ENCODE data around the gene JADE3.

Gene JADE3

GRCh38 chrX:46991664-46992063 lies 79.4 kb downstream of the JADE3 start:
- FAIRE-seq (no peak), DNase-seq (ENCODE audit: insufficient read length, low spot score) (no peak)
- TF ChIP-seq CTCF (IDR thresholded peaks at IDR 0.05; ENCODE audit: insufficient read depth, missing control alignments): no peak

DNA sequence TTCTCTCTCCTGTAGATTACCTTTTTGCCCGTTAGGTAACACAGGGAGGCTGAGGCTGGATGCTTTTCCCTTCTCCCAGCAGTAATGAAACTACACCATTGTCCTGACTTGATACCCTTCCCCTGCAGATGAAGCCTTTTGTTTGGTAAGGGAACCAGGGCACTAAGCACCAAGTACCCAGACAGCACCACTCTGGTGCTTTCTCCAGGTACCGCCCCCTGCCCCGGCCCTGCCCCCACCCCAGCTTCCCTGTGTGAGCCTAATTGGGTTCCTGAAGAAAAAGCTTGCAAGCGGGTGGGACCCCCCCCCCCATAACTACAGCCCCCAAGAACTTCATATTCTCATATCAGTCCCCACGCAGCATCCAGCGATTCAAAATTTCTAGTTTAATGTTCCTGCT lies 79.8 kb downstream of the JADE3 start:
- FAIRE-seq (no peak), DNase-seq (ENCODE audit: insufficient read length, low spot score) (no peak)
- no peak for TF ChIP-seq CTCF (IDR thresholded peaks at IDR 0.05; ENCODE audit: insufficient read depth, missing control alignments)

DNA sequence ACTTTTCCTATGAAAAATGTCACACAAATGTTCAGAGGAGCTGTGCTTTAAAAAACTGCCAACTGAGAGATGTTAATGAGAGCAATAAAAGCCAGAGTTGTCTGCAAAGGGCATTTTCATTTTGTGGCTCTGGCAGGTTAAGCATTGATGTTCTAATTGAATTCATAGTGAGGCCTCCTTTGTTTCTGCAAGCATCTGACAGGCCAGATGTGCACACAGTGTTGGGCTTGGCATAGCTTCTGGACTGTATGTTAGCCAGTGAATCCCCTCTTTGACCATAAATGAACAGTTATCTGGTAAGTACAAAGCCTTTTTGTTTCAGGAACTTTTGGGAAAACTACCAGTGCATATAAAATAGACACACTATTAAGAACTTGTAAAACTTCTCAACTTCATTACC lies 81.9 kb downstream of the JADE3 start:
- TF ChIP-seq CTCF (IDR thresholded peaks at IDR 0.05; ENCODE audit: insufficient read depth, missing control alignments): no peak
- FAIRE-seq (no peak), DNase-seq (ENCODE audit: insufficient read length, low spot score) (no peak)

GRCh38 chrX:47012131-47012530 lies 99.9 kb downstream of the JADE3 start:
- no peak for TF ChIP-seq CTCF (IDR thresholded peaks at IDR 0.05; ENCODE audit: insufficient read depth, missing control alignments)
- FAIRE-seq: no peak
- no peak for DNase-seq (ENCODE audit: insufficient read length, low spot score)

GRCh38 chrX:47026198-47026597 lies 114.0 kb downstream of the JADE3 start:
- no peak for TF ChIP-seq CTCF (IDR thresholded peaks at IDR 0.05; ENCODE audit: insufficient read depth, missing control alignments)
- no peak for FAIRE-seq
- DNase-seq (ENCODE audit: insufficient read length, low spot score): no peak

DNA sequence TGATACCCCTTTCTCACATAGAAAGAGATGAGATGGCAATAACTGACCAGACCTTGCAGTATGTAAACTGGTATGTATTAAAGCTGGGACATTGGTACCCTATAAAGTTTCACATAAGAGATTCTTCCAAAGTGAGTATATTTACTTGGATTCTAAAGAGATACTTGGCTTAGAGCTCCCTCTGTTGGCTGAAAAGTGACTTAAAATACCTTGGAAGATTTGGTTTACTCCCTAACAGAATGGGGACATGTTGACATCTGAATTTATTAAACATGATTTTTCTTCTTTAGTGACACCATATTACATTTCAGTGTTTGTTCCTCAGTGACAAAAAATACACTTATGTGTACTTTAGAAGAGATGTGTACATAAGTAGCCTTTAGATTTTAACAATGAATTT lies 118.1 kb downstream of the JADE3 start:
- FAIRE-seq: peak; percentile 80
- no peak for DNase-seq (ENCODE audit: insufficient read length, low spot score)

GRCh38 chrX:47047989-47048388 lies 135.8 kb downstream of the JADE3 start:
- FAIRE-seq (no peak), DNase-seq (ENCODE audit: insufficient read length, low spot score) (no peak)
- no peak for TF ChIP-seq CTCF (IDR thresholded peaks at IDR 0.05; ENCODE audit: insufficient read depth, missing control alignments)

More for the DNA sequence above, 118.1 kb downstream of the JADE3 start:
- TF ChIP-seq CTCF (IDR thresholded peaks at IDR 0.05; ENCODE audit: insufficient read depth, missing control alignments): peak; percentile 43
